NCI-H1436 (cell line): ENCODE measurements around the gene MSMB.
"Not testable (repeated sequence)": the region's sequence is repeated elsewhere in the genome, so short reads cannot be mapped to it uniquely, and the experiment has no call there.

Experiments used
- DNase-seq: peaks from one replicate; lab custom pipeline; 2025; lab: John Stamatoyannopoulos, UW

Gene MSMB

GRCh38 chr10:46069771-46070463 is 23.8 kb upstream of the MSMB start:
- no peak for DNase-seq

GRCh38 chr10:46068905-46069304 is 22.8 kb upstream of the MSMB start:
- no peak for DNase-seq

GRCh38 chr10:46068117-46068516 is 22.0 kb upstream of the MSMB start:
- DNase-seq, result no peak

- no peak for DNase-seq
These were observed 18.3 kb upstream of the MSMB start for GRCh38 chr10:46064269-46064817.

- no peak for DNase-seq
These were observed 16.8 kb upstream of the MSMB start for GRCh38 chr10:46062723-46063428.

GRCh38 chr10:46060706-46061105 is 14.6 kb upstream of the MSMB start:
- no peak for DNase-seq

- not testable (repeated sequence) for DNase-seq
These were observed 11.9 kb upstream of the MSMB start for GRCh38 chr10:46057927-46058326.

GRCh38 chr10:46057038-46057437 is 11.0 kb upstream of the MSMB start:
- no peak for DNase-seq

- no peak for DNase-seq
These were observed 9.7 kb upstream of the MSMB start for GRCh38 chr10:46055771-46056170.

- DNase-seq, result no peak
These were observed 7.7 kb upstream of the MSMB start for GRCh38 chr10:46053534-46054434.

- no peak for DNase-seq
These were observed 6.8 kb upstream of the MSMB start for GRCh38 chr10:46052791-46053375.

GRCh38 chr10:46052057-46052790 is 6.2 kb upstream of the MSMB start:
- DNase-seq, result no peak

- DNase-seq, result no peak
These were observed 5.0 kb upstream of the MSMB start for GRCh38 chr10:46050941-46051623.

GRCh38 chr10:46049497-46049831 is 3.4 kb upstream of the MSMB start:
- DNase-seq, result not testable (repeated sequence)

GRCh38 chr10:46048152-46048551 is 2.1 kb upstream of the MSMB start:
- DNase-seq, result no peak

GRCh38 chr10:46042527-46042926 is 3.5 kb downstream of the MSMB start:
- no peak for DNase-seq

- DNase-seq, result no peak
These were observed 6.1 kb downstream of the MSMB start for GRCh38 chr10:46040004-46040403.

- no peak for DNase-seq
These were observed 8.8 kb downstream of the MSMB start for GRCh38 chr10:46037107-46037825.

- no peak for DNase-seq
These were observed 9.9 kb downstream of the MSMB start for GRCh38 chr10:46035923-46036849.
